Stimulated activated naive CD4-positive, alpha-beta T cell treated with Interleukin-2 at 50 U/mL for 16 hours (primary cell): ENCODE results near the gene ASAP3.
"Not testable (repeated sequence)": the region's sequence is repeated elsewhere in the genome, so short reads cannot be mapped to it uniquely, and the experiment has no call there.

Experiments
- DNase-seq: peaks from one replicate; lab custom pipeline; 2025; lab: John Stamatoyannopoulos, UW

Gene ASAP3

GRCh38 chr1:23514111-23514679 lies 30.2 kb upstream of the ASAP3 start:
- DNase-seq = no peak

GRCh38 chr1:23509896-23510295 lies 25.9 kb upstream of the ASAP3 start:
- DNase-seq = no peak

- DNase-seq = no peak
Measured at GRCh38 chr1:23506376-23507107, 22.6 kb upstream of the ASAP3 start.

- no peak for DNase-seq
Measured at GRCh38 chr1:23505851-23506250, 21.9 kb upstream of the ASAP3 start.

DNA sequence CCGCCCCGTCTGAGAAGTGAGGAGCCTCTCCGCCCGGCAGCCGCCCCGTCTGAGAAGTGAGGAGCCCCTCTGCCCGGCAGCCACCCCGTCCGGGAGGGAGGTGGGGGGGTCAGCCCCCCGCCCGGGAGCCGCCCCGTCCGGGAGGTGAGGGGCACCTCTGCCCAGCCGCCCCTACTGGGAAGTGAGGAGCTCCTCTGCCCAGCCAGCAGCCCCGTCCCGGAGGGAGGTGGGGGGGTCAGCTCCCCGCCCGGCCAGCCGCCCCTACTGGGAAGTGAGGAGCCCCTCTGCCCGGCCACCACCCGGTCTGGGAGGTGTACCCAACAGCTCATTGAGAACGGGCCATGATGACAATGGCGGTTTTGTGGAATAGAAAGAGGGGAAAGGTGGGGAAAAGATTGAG lies 20.2 kb upstream of the ASAP3 start:
- DNase-seq = not testable (repeated sequence)

DNA sequence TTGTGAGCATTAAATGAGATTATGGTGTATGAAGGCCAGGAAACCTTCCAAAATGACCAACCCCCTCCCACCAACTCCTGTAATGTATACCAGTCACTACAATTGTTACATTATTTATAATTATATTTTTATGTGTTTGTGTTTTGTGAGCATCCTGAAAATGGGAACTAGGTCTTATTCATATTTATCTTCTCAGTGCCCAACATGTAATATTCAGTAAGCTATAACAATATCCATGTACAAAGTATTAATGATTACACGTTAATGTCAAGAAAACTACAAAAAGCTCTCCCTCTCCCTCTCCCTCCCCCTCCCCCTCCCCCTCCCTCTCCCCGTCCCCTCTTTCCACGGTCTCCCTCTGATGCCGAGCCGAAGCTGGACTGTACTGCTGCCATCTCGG lies 19.0 kb upstream of the ASAP3 start:
- no peak for DNase-seq

- DNase-seq = no peak
Measured at GRCh38 chr1:23500466-23500865, 16.5 kb upstream of the ASAP3 start.

GRCh38 chr1:23497777-23498439 lies 13.9 kb upstream of the ASAP3 start:
- DNase-seq = no peak

DNA sequence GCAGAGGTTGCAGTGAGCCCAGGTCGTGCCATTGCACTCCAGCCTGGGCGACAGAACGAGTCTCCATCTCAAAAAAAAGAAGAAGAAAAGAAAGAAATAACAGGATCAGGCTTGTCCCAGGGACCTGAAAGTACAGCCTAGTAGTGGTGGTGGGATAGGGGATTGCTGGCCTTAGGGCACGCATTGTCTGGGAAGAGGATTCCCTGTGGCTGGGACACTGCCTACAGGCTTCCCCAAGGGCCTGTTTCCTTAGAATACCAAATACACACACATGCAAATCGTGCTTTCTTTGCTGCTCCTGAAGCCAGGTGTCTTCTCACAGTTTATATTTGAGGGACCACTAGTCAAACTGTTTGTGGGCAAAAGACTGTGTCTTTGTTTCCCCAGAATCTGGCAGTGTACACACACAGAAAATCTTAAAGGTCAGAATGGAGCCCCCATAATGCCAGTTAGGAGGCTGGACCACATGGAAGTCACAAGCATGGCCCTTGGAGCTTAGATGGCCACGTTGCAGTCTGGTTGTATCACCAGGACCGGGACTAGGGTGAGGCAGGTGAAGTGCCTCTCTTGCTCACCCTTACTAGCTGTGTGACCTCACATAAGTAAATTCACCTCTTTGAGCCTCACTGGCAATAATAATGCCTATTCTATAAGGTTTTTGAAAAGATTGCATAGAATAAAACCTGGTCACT lies 12.7 kb upstream of the ASAP3 start:
- DNase-seq = no peak

- DNase-seq = not testable (repeated sequence)
Measured at GRCh38 chr1:23494836-23495235, 10.9 kb upstream of the ASAP3 start.

DNA sequence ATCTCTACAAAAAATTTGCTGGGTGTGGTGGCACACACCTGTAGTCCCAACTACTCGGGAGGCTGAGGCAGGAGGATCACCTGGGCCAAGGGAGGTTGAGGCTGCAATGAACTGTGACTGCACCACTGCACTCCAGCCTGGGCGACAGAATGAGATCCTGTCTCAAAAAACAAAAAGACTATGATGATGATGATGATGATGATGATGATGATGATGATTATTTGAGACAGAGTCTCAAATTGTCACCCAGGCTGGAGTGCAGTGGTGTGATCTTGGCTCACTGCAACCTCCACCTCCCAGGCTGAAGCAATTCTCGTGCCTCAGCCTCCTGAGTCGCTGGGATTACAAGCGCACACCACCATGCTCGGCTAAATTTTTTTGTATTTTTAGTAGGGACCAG lies 8.8 kb upstream of the ASAP3 start:
- not testable (repeated sequence) for DNase-seq

- DNase-seq = no peak
Measured at GRCh38 chr1:23492132-23492720, 8.2 kb upstream of the ASAP3 start.

DNA sequence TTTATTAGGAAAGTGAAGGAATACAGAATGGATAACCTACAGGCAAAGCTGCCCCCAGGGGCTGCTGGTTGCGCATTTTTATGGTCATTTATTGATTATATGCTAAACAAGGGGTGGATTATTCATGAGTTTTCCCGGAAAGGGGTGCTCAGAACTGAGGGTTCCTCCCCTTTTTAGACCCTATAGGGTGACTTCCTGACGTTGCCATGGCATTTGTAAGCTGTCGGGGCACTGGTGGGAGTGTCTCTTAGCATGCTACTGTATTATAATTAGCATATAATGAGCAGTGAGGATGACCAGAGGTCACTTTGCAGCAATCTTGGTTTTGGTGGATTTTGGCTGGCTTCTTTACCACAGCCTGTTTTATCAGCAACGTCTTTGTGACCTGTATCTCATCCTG lies 5.9 kb upstream of the ASAP3 start:
- DNase-seq = no peak

GRCh38 chr1:23485002-23485332 lies 988 bp upstream of the ASAP3 start:
- no peak for DNase-seq

GRCh38 chr1:23484253-23485001 lies 448 bp upstream of the ASAP3 start:
- peak; percentile 93 for DNase-seq

GRCh38 chr1:23481904-23482303 lies 2.1 kb downstream of the ASAP3 start:
- DNase-seq = no peak

GRCh38 chr1:23481026-23481597 lies 2.9 kb downstream of the ASAP3 start:
- no peak for DNase-seq

- DNase-seq = no peak
Measured at GRCh38 chr1:23480187-23481025, 3.6 kb downstream of the ASAP3 start.

GRCh38 chr1:23479666-23479941 lies 4.4 kb downstream of the ASAP3 start:
- no peak for DNase-seq

DNA sequence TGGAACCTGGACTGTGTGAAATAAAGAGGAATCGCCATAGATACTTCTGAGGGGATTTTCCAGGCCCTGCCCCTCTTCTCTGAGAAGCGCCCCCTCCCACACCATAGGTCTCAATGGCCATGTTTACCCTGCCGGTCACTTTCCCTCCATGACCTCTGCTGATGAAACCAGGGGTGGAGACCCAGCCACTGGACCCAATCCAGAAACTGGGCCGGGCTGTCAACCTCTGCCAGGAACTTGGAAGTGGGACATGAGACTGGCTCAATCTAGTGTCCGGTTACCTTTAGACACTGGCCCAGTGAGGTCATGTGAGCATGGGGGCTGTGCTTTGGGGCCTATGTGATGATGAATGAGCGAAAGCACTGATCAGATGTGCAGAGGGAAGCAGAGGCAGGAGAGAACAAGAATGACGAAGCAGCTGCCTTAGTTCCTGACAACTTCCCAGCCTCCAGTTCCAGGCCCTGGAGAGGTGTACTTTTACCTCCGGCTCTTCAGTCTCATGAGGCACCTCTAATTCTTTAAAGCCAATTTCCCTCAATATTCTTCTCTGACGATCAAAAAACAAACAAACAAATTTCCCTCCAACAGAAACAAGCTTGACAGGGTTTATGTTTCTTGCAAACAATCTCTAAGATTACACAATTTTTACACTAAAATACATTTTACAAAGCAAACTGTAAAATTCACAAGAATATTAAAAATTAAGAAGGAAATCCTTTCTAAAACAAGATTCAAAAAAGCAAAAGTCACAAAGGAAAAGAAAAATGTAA lies 4.9 kb downstream of the ASAP3 start:
- no peak for DNase-seq
